HG03066 (cell line): ENCODE data around the gene TRPM8.

Experiments
- ATAC-seq: cut with Tn5 transposase; IDR thresholded peaks from one replicate; pipeline ENCODE4 v1.9.1; 2021; ENCODE audit warnings: low read depth; ENCODE audit not compliant: unreplicated experiment

The TRPM8 gene

GRCh38 chr2:234033174-234033573 is 116.0 kb downstream of the TRPM8 start:
- ATAC-seq, result no peak

GRCh38 chr2:234033885-234034284 is 116.7 kb downstream of the TRPM8 start:
- ATAC-seq, result no peak

GRCh38 chr2:234038076-234038802 is 121.1 kb downstream of the TRPM8 start:
- no peak for ATAC-seq

GRCh38 chr2:234044157-234044556 is 127.0 kb downstream of the TRPM8 start:
- ATAC-seq, result no peak

GRCh38 chr2:234046521-234046920 is 129.3 kb downstream of the TRPM8 start:
- ATAC-seq, result no peak

GRCh38 chr2:234047361-234047760 is 130.2 kb downstream of the TRPM8 start:
- no peak for ATAC-seq

GRCh38 chr2:234048049-234048448 is 130.9 kb downstream of the TRPM8 start:
- no peak for ATAC-seq

- ATAC-seq, result no peak
These were observed 133.4 kb downstream of the TRPM8 start, which contains the start of gene SPP2 for GRCh38 chr2:234050455-234051135. TSS of gene SPP2 (plus strand) at chr2:234050702. CDS start at chr2:234050787, 85 bp downstream.

- no peak for ATAC-seq
These were observed 134.3 kb downstream of the TRPM8 start for GRCh38 chr2:234051374-234052070.

GRCh38 chr2:234058881-234059280 is 141.7 kb downstream of the TRPM8 start:
- no peak for ATAC-seq

GRCh38 chr2:234060236-234060635 is 143.1 kb downstream of the TRPM8 start:
- ATAC-seq, result no peak

GRCh38 chr2:234061624-234062257 is 144.6 kb downstream of the TRPM8 start:
- no peak for ATAC-seq

GRCh38 chr2:234066587-234066986 is 149.4 kb downstream of the TRPM8 start:
- ATAC-seq, result no peak
